Subcutaneous adipose tissue (tissue), 4 donors: Measurements from ENCODE around the gene ADAM8. TPM values are rescaled to one million over a fixed set of nuclear protein-coding genes. Genes with fewer than 3 reads are reported as not detected.

Experiments used
- CTCF ChIP-seq: fragments of 450-650 bp; IDR thresholded peaks from one replicate; pipeline ENCODE4 v1.5.1; 2016; ENCODE audit warnings: low read depth, mild to moderate bottlenecking, control low read depth, antibody characterized with exemption, moderate library complexity
- total RNA-seq, 4 donors: library from RNA; depleted of rRNA; stranded (reverse); fragments of >200 nt; gene quantifications; one replicate each; pipeline ENCODE4 v1.1.0, GENCODE V29; 2016

Gene ADAM8
- total RNA-seq, 4 donors from 2014 or later, result 0.65 to 27.9 (median 3.3) TPM

- TF ChIP-seq CTCF, result no peak
Observed at GRCh38 chr10:133275684-133276092, 980 bp downstream of the ADAM8 start.

GRCh38 chr10:133274751-133275683, 1.7 kb downstream of the ADAM8 start:
- no peak for TF ChIP-seq CTCF

- no peak for TF ChIP-seq CTCF
Observed at GRCh38 chr10:133273534-133274143, 3.0 kb downstream of the ADAM8 start.

- no peak for TF ChIP-seq CTCF
Observed at GRCh38 chr10:133272964-133273420, 3.7 kb downstream of the ADAM8 start.

GRCh38 chr10:133272301-133272963, 4.2 kb downstream of the ADAM8 start:
- TF ChIP-seq CTCF, result no peak

GRCh38 chr10:133271521-133272300, 5.0 kb downstream of the ADAM8 start:
- no peak for TF ChIP-seq CTCF
